AG04449 (cell line): ENCODE measurements around the gene BBS12.

Experiments used
- CTCF ChIA-PET: fragments of 350-600 bp; formaldehyde crosslinking; extraction: SDS; loops from one replicate; lab custom pipeline; 2021; ENCODE audit warnings: antibody characterized with exemption; lab: Yijun Ruan, JAX
- POLR2A ChIA-PET: fragments of 400-600, 350-600 bp; formaldehyde crosslinking; extraction: SDS; loops from one replicate; lab custom pipeline; 2020; ENCODE audit warnings: antibody characterized with exemption, inconsistent platforms; lab: Yijun Ruan, JAX
- DNase-seq: peaks from one replicate; pipeline ENCODE4 v3.0.0-alpha.2; 2010; ENCODE audit warnings: low read depth, low spot score
- H3K4me3 ChIP-seq: 2 replicates; pipeline ENCODE4 v1.5.1; 2011; ENCODE audit warnings: low read depth, mild to moderate bottlenecking, control low read depth, low read length
- TF ChIP-seq, protein P1 (sequence below): IDR thresholded peaks from one replicate; pipeline ENCODE4 v1.5.1; 2011; ENCODE audit warnings: mild to moderate bottlenecking, moderate library complexity, low read length, control low read depth, inconsistent platforms; ENCODE audit not compliant: insufficient read depth; ENCODE audit errors: missing control alignments

The BBS12 gene

DNA sequence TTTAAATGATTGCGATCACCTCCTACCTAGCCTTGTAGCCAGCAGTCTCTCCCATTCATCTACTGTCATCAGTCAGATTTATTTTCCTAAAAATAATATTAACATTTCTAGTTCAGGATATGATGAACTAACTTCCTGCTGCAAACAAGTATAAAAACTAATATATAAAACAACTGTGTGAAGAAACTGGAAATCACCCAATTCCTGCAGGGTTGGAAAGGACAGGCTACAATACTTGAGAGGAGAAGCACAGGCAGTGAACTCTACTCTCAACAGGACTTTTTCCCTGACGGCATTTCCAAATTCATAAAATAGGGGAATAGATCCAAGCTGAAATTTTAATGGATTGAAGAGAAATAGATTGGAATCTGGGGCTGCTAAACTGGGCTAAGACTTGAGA is 14.2 kb upstream of the BBS12 start:
- POLR2A ChIA-PET = no interaction called here
- no peak overlapping the region for H3K4me3 ChIP-seq
- TF ChIP-seq, protein P1, sequence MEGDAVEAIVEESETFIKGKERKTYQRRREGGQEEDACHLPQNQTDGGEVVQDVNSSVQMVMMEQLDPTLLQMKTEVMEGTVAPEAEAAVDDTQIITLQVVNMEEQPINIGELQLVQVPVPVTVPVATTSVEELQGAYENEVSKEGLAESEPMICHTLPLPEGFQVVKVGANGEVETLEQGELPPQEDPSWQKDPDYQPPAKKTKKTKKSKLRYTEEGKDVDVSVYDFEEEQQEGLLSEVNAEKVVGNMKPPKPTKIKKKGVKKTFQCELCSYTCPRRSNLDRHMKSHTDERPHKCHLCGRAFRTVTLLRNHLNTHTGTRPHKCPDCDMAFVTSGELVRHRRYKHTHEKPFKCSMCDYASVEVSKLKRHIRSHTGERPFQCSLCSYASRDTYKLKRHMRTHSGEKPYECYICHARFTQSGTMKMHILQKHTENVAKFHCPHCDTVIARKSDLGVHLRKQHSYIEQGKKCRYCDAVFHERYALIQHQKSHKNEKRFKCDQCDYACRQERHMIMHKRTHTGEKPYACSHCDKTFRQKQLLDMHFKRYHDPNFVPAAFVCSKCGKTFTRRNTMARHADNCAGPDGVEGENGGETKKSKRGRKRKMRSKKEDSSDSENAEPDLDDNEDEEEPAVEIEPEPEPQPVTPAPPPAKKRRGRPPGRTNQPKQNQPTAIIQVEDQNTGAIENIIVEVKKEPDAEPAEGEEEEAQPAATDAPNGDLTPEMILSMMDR = no peak
- CTCF ChIA-PET = interaction anchor here (0.7 to 7.3 kb wide), 15 partner anchors 10 to 215 kb away, joined by 3 to 78 read pairs (median 9); partner anchors contain the start of gene BBS12
- DNase-seq = no peak

DNA sequence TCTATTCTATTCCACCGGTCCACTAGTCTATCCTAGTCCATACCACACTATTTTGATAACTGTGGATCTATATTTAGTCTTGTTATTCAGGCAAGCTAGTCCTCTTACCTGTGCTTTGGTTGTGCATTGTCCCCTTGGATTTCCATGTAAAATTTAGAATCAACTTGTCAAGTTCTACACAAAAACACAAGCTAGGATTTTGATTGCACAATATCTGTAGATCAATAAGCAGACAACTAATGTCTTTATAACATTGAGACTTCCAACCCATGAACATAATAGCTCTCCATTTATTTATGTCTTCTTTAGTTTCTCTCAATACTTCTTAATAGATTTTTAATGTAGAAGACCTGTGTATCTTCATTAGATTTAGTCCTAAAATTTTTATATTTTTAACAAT is 10.2 kb upstream of the BBS12 start:
- no peak for DNase-seq
- ChIA-PET POLR2A (interaction anchor here (0.9 kb wide), 1 partner anchor 10 kb away, joined by 3 read pairs; the partner anchor contains the start of gene BBS12), CTCF (interaction anchor here (1.0 to 2.4 kb wide), 4 partner anchors 11 to 209 kb away, joined by 3 to 9 read pairs (median 5); no protein-coding TSS in a partner anchor)
- TF ChIP-seq, protein P1 = no peak
- H3K4me3 ChIP-seq = no peak overlapping the region

DNA sequence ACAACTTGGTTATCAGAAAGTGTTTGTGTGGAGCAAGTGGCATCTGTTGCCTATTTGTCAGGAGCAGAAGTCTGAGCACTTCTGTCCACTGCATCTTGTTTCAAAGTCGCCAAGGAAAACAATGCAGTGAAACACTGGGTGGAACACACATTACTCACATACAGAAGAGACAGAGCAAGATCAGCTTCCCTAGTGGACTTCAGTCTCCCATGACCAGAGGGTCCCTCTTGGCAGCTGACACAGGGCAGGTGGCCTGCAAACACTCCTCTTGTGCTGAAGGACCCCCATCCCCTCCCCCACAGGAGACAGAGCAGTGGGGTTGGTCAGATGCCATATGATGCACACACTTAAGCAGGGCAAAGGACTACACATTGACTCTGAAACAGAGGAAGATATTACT is 3.6 kb upstream of the BBS12 start:
- ChIA-PET CTCF (interaction anchor here (0.9 to 5.1 kb wide), 3 partner anchors 10 to 186 kb away, joined by 4 to 45 read pairs (median 5); no protein-coding TSS in a partner anchor), POLR2A (no interaction called here)
- TF ChIP-seq, protein P1 = no peak
- no peak for DNase-seq
- no peak overlapping the region for H3K4me3 ChIP-seq

DNA sequence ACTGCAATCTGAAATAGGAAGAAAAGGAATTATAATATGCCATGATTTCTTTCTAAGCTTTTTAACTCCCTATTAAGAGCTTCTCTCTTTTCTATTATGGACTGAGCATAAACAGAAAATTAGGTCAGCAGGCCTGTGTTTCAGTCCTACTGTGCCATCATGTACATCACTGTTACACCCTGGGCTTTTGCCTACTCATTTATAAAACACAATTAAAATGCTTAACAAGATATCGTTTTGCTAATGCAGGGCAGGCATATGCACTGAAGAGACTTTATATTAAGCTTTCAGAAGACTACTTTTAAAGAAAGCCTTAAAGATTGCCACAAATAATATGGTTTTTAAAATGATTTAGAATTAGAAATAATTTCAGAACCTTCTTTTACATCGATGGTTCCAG is 828 bp upstream of the BBS12 start:
- DNase-seq = no peak
- CTCF ChIA-PET = interaction anchor here (1.1 to 5.1 kb wide), 15 partner anchors 13 to 201 kb away, joined by 3 to 45 read pairs (median 7); partner anchors contain the start of gene NUDT6
- TF ChIP-seq, protein P1 = no peak
- no peak overlapping the region for H3K4me3 ChIP-seq
- POLR2A ChIA-PET = no interaction called here

DNA sequence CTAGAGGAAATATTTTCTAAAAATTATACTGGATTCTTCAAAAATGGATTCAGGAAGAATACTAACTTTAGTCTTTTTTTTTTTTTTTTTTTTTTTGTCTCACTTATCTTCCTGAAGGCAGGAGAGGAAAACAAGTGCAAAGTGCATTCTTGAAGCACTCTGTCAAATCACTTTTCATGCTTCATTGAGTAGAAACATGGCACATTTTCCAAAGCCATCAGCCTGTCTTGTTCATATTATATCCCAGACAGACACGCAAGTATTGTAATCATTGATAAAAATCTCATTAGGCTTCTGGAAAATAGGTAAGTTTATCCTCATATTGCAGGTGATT is 1.2 kb downstream of the BBS12 start:
- DNase-seq = no peak
- CTCF ChIA-PET = interaction anchor here (0.9 to 5.1 kb wide), 4 partner anchors 9 to 181 kb away, joined by 3 to 45 read pairs (median 6); no protein-coding TSS in a partner anchor
- POLR2A ChIA-PET = no interaction called here
- TF ChIP-seq, protein P1 = no peak
- H3K4me3 ChIP-seq = peak overlapping the region; percentile 82; the same call in 1 of the 2 replicates

DNA sequence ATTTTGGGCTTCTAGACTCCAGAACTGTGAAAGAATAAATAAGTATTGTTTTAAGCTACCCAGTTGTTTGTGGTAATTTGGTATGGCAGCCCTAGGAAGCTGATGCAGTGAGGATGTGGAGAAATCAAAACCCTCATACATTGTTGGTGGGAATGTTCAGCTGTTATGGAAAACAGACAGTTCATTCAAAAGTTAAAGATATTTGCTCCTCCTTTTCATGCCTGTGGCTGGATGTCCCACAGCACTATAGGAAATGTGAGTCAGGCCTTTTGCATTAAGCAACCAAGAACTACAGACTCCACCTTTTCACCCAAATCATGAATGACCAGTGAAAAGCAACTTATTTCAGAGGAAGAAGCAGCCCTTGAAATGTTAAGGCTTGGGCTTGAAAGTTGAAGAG is 6.7 kb downstream of the BBS12 start:
- POLR2A ChIA-PET = no interaction called here
- H3K4me3 ChIP-seq = no peak overlapping the region
- CTCF ChIA-PET = interaction anchor here (0.8 to 1.8 kb wide), 6 partner anchors 18 to 176 kb away, joined by 3 to 7 read pairs (median 4); no protein-coding TSS in a partner anchor
- TF ChIP-seq, protein P1 = no peak
- DNase-seq = peak; percentile 85
